Right forelimb (tissue), 1 donor: ENCODE measurements around the gene FA2H.
"Not testable (repeated sequence)": the region's sequence is repeated elsewhere in the genome, so short reads cannot be mapped to it uniquely, and the experiment has no call there.

Experiments
- DNase-seq: peaks from one replicate; pipeline ENCODE4 v3.0.0-alpha.2; 2018

Gene FA2H

GRCh38 chr16:74720579-74720978 is 54.0 kb downstream of the FA2H start:
- peak; percentile 3 for DNase-seq

- peak; percentile 11 for DNase-seq
Observed at GRCh38 chr16:74718741-74719610, 55.6 kb downstream of the FA2H start.

GRCh38 chr16:74718140-74718539 is 56.5 kb downstream of the FA2H start:
- DNase-seq, result peak; percentile 2

GRCh38 chr16:74717367-74717766 is 57.3 kb downstream of the FA2H start:
- no peak for DNase-seq

- no peak for DNase-seq
Observed at GRCh38 chr16:74716355-74716754, 58.3 kb downstream of the FA2H start.

- DNase-seq, result no peak
Observed at GRCh38 chr16:74713876-74714275, 60.7 kb downstream of the FA2H start.

- DNase-seq, result no peak
Observed at GRCh38 chr16:74713325-74713724, 61.3 kb downstream of the FA2H start.

GRCh38 chr16:74711938-74712337 is 62.7 kb downstream of the FA2H start:
- no peak for DNase-seq

GRCh38 chr16:74710401-74710800 is 64.2 kb downstream of the FA2H start:
- no peak for DNase-seq

GRCh38 chr16:74709441-74709877 is 65.2 kb downstream of the FA2H start:
- peak; percentile 87 for DNase-seq

GRCh38 chr16:74700438-74701225 is 74.0 kb downstream of the FA2H start, which contains the start of gene MLKL:
Gene MLKL, minus strand, starts transcription at chr16:74700862. Its CDS starts 5,105 bp downstream, at chr16:74695757.
- DNase-seq, result peak; percentile 68

GRCh38 chr16:74700116-74700437 is 74.5 kb downstream of the FA2H start:
- no peak for DNase-seq

- no peak for DNase-seq
Observed at GRCh38 chr16:74699666-74700065, 75.0 kb downstream of the FA2H start.

GRCh38 chr16:74698222-74698621 is 76.4 kb downstream of the FA2H start:
- DNase-seq, result no peak

GRCh38 chr16:74695450-74696422 is 78.9 kb downstream of the FA2H start:
- peak; percentile 65 for DNase-seq

- DNase-seq, result no peak
Observed at GRCh38 chr16:74691093-74691855, 83.3 kb downstream of the FA2H start.

GRCh38 chr16:74682556-74682955 is 92.1 kb downstream of the FA2H start:
- no peak for DNase-seq

- DNase-seq, result no peak
Observed at GRCh38 chr16:74680681-74681080, 93.9 kb downstream of the FA2H start.

GRCh38 chr16:74679983-74680382 is 94.6 kb downstream of the FA2H start:
- DNase-seq, result no peak

GRCh38 chr16:74677868-74678267 is 96.8 kb downstream of the FA2H start:
- DNase-seq, result no peak

GRCh38 chr16:74673876-74674275 is 100.7 kb downstream of the FA2H start:
- DNase-seq, result no peak

- DNase-seq, result not testable (repeated sequence)
Observed at GRCh38 chr16:74668877-74669276, 105.7 kb downstream of the FA2H start.
